SK-N-SH (cell line): Measurements from ENCODE around the gene EBP. TPM values are rescaled to one million over a fixed set of nuclear protein-coding genes. Genes with fewer than 3 reads are reported as not detected.

Source experiments
- CTCF ChIA-PET: fragments of 300-600, 350-600 bp; formaldehyde crosslinking; extraction: SDS; loops from one replicate; lab custom pipeline; 2021; lab: Yijun Ruan, JAX
- POLR2A ChIA-PET: fragments of 350-600 bp; sonication (Branson Sonifier 250); formaldehyde crosslinking; extraction: SDS; loops from one replicate; lab custom pipeline; 2020; ENCODE audit warnings: antibody characterized with exemption, inconsistent platforms; lab: Yijun Ruan, JAX
- DNase-seq: peaks from one replicate; pipeline ENCODE4 v3.0.0; 2012
- H2AFZ ChIP-seq: fragments of 200-600 bp; sonication (generic); 2 replicates; pipeline ENCODE4 v1.8.1; 2016; ENCODE audit warnings: antibody characterized with exemption, mild to moderate bottlenecking, low read depth
- H3F3A ChIP-seq: fragments of 200-600 bp; sonication (generic); replicated peaks from 2 replicates; pipeline ENCODE3; 2016; ENCODE audit warnings: antibody characterized with exemption, mild to moderate bottlenecking; ENCODE audit not compliant: insufficient read depth
- H3K27ac ChIP-seq, 2 experiments: fragments of 200-500 bp in 1 of 2; fragments of 200-600 bp in 1 of 2; sonication (Bioruptor generic) in 1 of 2; sonication (generic), shearing (Covaris generic) in 1 of 2; 2 replicates each; pipeline versions ENCODE4 v1.5.1 to v1.6.1; 2014 to 2016; ENCODE audit warnings: low read depth in 2 of 2, inconsistent platforms in 1 of 2, low read length in 1 of 2, mild to moderate bottlenecking in 1 of 2, mixed read lengths in 1 of 2
- H3K27me3 ChIP-seq: fragments of 200-600 bp; sonication (generic), shearing (Covaris generic); 2 replicates; pipeline ENCODE4 v1.6.1; 2016; ENCODE audit warnings: mixed run types; ENCODE audit not compliant: insufficient read depth
- H3K36me3 ChIP-seq, 2 experiments: fragments of 200-500 bp in 1 of 2; fragments of 200-600 bp in 1 of 2; sonication (Bioruptor generic) in 1 of 2; sonication (generic) in 1 of 2; replicated peaks in 1 of 2; 2 replicates each; pipeline versions ENCODE3 to v1.5.1; 2014 to 2016; ENCODE audit warnings: low read length in 1 of 2, mild to moderate bottlenecking in 1 of 2; ENCODE audit not compliant: insufficient read depth in 2 of 2, control insufficient read depth in 1 of 2
- H3K4me1 ChIP-seq, 2 experiments: fragments of 200-500 bp in 1 of 2; fragments of 200-600 bp in 1 of 2; sonication (Bioruptor generic) in 1 of 2; sonication (generic), shearing (Covaris generic) in 1 of 2; 2 replicates each; pipeline versions ENCODE4 v1.5.1 to v1.6.1; 2014 to 2016; ENCODE audit warnings: low read depth in 1 of 2, low read length in 1 of 2, mixed run types in 1 of 2; ENCODE audit not compliant: insufficient read depth in 2 of 2, control insufficient read depth in 1 of 2
- H3K4me2 ChIP-seq: fragments of 200-600 bp; sonication (generic), shearing (Covaris generic); 2 replicates; pipeline ENCODE4 v1.6.1; 2017; ENCODE audit warnings: mixed run types
- H3K4me3 ChIP-seq, 2 experiments: fragments of 200-500 bp in 1 of 2; fragments of 200-600 bp in 1 of 2; sonication (Bioruptor generic) in 1 of 2; sonication (generic), shearing (Covaris generic) in 1 of 2; 2 replicates each; pipeline versions ENCODE4 v1.5.1 to v1.8.1; 2014 to 2016; ENCODE audit warnings: low read depth in 2 of 2, inconsistent platforms in 1 of 2, low read length in 1 of 2, mild to moderate bottlenecking in 1 of 2, mixed read lengths in 1 of 2, moderate library complexity in 1 of 2
- H3K79me2 ChIP-seq: fragments of 200-600 bp; sonication (generic); 2 replicates; pipeline ENCODE4 v1.8.1; 2017; ENCODE audit warnings: mild to moderate bottlenecking; ENCODE audit not compliant: insufficient read depth
- H3K9ac ChIP-seq: fragments of 200-600 bp; sonication (generic); 2 replicates; pipeline ENCODE4 v1.6.1; 2017; ENCODE audit warnings: mixed run types
- H3K9me2 ChIP-seq: fragments of 200-600 bp; sonication (generic); 2 replicates; pipeline ENCODE4 v1.6.1; 2017; ENCODE audit warnings: mixed run types
- H3K9me3 ChIP-seq: fragments of 200-600 bp; sonication (generic); 2 replicates; pipeline ENCODE4 v1.6.1; 2017; ENCODE audit warnings: mixed run types, mild to moderate bottlenecking, moderate library complexity
- H4K20me1 ChIP-seq: fragments of 200-600 bp; sonication (generic); 2 replicates; pipeline ENCODE4 v1.6.1; 2017; ENCODE audit warnings: mild to moderate bottlenecking, mixed run types; ENCODE audit not compliant: insufficient read depth
- CHD2 ChIP-seq: fragments of 150-350 bp; IDR thresholded peaks from 2 replicates; pipeline ENCODE4 v1.6.1; 2018; ENCODE audit warnings: low read length; ENCODE audit not compliant: partially characterized antibody
- CTCF ChIP-seq: fragments of 200-600 bp; sonication (generic); IDR thresholded peaks from 2 replicates; pipeline ENCODE4 v1.6.1; 2017; ENCODE audit warnings: antibody characterized with exemption, mild to moderate bottlenecking, moderate library complexity
- EZH2phosphoT487 ChIP-seq: fragments of 200-600 bp; sonication (generic); IDR thresholded peaks from 2 replicates; pipeline ENCODE4 v1.6.1; 2017; ENCODE audit warnings: low read depth, mixed run types, mild to moderate bottlenecking, antibody characterized with exemption, moderate library complexity, borderline replicate concordance
- FOSL2 ChIP-seq: IDR thresholded peaks from 2 replicates; pipeline ENCODE4 v1.4.0; 2012; ENCODE audit warnings: low read depth, mild to moderate bottlenecking, moderate library complexity, borderline replicate concordance
- GATA2 ChIP-seq: sonication (generic); formaldehyde crosslinking; IDR thresholded peaks from 2 replicates; pipeline ENCODE4 v1.5.0; 2020; ENCODE audit warnings: mild to moderate bottlenecking, missing genetic modification reagents
- IRF3 ChIP-seq: fragments of 150-350 bp; IDR thresholded peaks from 2 replicates; pipeline ENCODE4 v1.6.1; 2016; ENCODE audit warnings: mild to moderate bottlenecking, low read depth, low read length
- JUND ChIP-seq: IDR thresholded peaks from 2 replicates; pipeline ENCODE4 v1.4.0; 2012
- MEF2A ChIP-seq: IDR thresholded peaks from 2 replicates; pipeline ENCODE4 v1.4.0; 2012; ENCODE audit warnings: low read depth, borderline replicate concordance
- NRF1 ChIP-seq: IDR thresholded peaks from 2 replicates; pipeline ENCODE4 v1.6.1; 2012; ENCODE audit warnings: low read depth, mild to moderate bottlenecking, low read length
- RAD21 ChIP-seq: IDR thresholded peaks from 2 replicates; pipeline ENCODE4 v1.6.1; 2012; ENCODE audit warnings: mild to moderate bottlenecking, low read length
- RXRA ChIP-seq: IDR thresholded peaks from 2 replicates; pipeline ENCODE4 v1.4.0; 2012; ENCODE audit warnings: low read depth, mild to moderate bottlenecking, borderline replicate concordance
- SIN3A ChIP-seq: IDR thresholded peaks from 2 replicates; pipeline ENCODE4 v1.6.1; 2012; ENCODE audit warnings: low read depth, mild to moderate bottlenecking, low read length, moderate library complexity, borderline replicate concordance
- SMC3 ChIP-seq: IDR thresholded peaks from 2 replicates; pipeline ENCODE4 v1.6.1; 2012; ENCODE audit warnings: low read depth, low read length, improper control_type of control experiment
- TAF1 ChIP-seq: IDR thresholded peaks from 2 replicates; pipeline ENCODE4 v1.6.1; 2012; ENCODE audit warnings: low read depth, mild to moderate bottlenecking, low read length, moderate library complexity, borderline replicate concordance
- WGBS: methylation state at CpG from one replicate; pipeline ENCODE4 v1.1.6; 2017; ENCODE audit warnings: low lambda C conversion rate; 5-methylcytosine and 5-hydroxymethylcytosine counted together
- polyA plus RNA-seq, 3 experiments: library from polyadenylated mRNA; depleted of rRNA; stranded (reverse); fragments of >200 nt; gene quantifications; 2 replicates each; pipeline ENCODE4 v1.2.3, GENCODE V29; 2012
- TF ChIP-seq, protein P1 (sequence below): IDR thresholded peaks from 2 replicates; pipeline ENCODE4 v1.6.1; 2012; ENCODE audit warnings: mild to moderate bottlenecking, low read depth, low read length, moderate library complexity
- TF ChIP-seq, protein P2 (sequence below): fragments of 150-350 bp; IDR thresholded peaks from 2 replicates; pipeline ENCODE4 v1.6.1; 2017; ENCODE audit warnings: antibody characterized with exemption, low read length, low read depth, borderline replicate concordance
- TF ChIP-seq, protein P3 (sequence below): IDR thresholded peaks from 2 replicates; pipeline ENCODE4 v1.4.0; 2012; ENCODE audit warnings: low read depth, borderline replicate concordance

The EBP gene
- polyA plus RNA-seq, 1 of the 3 experiments (the other 2 are of a cell fraction) = 30.2 TPM

- DNase-seq = no peak
- Histone ChIP-seq H3K27me3 (no peaks in the 10 kb centered on the region; the same call in 1 of the 2 replicates), H3K4me1 (no peaks in the 10 kb centered on the region), H3K4me2 (no peak overlapping the region), H3K4me3 (no peak overlapping the region), H3K9ac (no peak overlapping the region), H3K9me3 (no peaks in the 10 kb centered on the region), H3K36me3 (peaks cover 0 to 3% of the 10 kb centered on the region in 2 experiments), H3K9me2 (no peaks in the 10 kb centered on the region), H3K79me2 (no peaks in the 10 kb centered on the region), H4K20me1 (no peaks in the 10 kb centered on the region), H3K27ac (no peak overlapping the region), H2AFZ (no peak overlapping the region), H3F3A (peaks cover 7% of the 10 kb centered on the region)
- POLR2A ChIA-PET = no interaction called here
- TF ChIP-seq FOSL2 = no peak
- TF ChIP-seq RAD21 = no peak
- TF ChIP-seq IRF3 = no peak
- TF ChIP-seq RXRA = no peak
- TF ChIP-seq, protein P1, sequence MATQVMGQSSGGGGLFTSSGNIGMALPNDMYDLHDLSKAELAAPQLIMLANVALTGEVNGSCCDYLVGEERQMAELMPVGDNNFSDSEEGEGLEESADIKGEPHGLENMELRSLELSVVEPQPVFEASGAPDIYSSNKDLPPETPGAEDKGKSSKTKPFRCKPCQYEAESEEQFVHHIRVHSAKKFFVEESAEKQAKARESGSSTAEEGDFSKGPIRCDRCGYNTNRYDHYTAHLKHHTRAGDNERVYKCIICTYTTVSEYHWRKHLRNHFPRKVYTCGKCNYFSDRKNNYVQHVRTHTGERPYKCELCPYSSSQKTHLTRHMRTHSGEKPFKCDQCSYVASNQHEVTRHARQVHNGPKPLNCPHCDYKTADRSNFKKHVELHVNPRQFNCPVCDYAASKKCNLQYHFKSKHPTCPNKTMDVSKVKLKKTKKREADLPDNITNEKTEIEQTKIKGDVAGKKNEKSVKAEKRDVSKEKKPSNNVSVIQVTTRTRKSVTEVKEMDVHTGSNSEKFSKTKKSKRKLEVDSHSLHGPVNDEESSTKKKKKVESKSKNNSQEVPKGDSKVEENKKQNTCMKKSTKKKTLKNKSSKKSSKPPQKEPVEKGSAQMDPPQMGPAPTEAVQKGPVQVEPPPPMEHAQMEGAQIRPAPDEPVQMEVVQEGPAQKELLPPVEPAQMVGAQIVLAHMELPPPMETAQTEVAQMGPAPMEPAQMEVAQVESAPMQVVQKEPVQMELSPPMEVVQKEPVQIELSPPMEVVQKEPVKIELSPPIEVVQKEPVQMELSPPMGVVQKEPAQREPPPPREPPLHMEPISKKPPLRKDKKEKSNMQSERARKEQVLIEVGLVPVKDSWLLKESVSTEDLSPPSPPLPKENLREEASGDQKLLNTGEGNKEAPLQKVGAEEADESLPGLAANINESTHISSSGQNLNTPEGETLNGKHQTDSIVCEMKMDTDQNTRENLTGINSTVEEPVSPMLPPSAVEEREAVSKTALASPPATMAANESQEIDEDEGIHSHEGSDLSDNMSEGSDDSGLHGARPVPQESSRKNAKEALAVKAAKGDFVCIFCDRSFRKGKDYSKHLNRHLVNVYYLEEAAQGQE = no peak
- TF ChIP-seq SMC3 = no peak
- TF ChIP-seq NRF1 = no peak
- CTCF ChIA-PET = no interaction called here
- 74% methylated on average over 19 of the region's 24 CpGs for WGBS
Measured at GRCh38 chrX:48559636-48560035, 38.0 kb downstream of the EBP start.

- no peak for DNase-seq
- no peak overlapping the region for H3K4me3 ChIP-seq
- H3K4me1 ChIP-seq = no peaks in the 10 kb centered on the region
- H3K9me3 ChIP-seq = no peaks in the 10 kb centered on the region
- no peak overlapping the region for H3K4me2 ChIP-seq
- H3K36me3 ChIP-seq = peaks cover 0 to 3% of the 10 kb centered on the region in 2 experiments
- CTCF ChIA-PET = no interaction called here
- TF ChIP-seq JUND (no peak), CHD2 (no peak), GATA2 (CRISPR knock-in tag) (no peak), SIN3A (no peak), MEF2A (no peak), FOSL2 (no peak), NRF1 (no peak), RAD21 (no peak), RXRA (no peak), SMC3 (no peak), CTCF (no peak), TAF1 (no peak), EZH2phosphoT487 (no peak)
- TF ChIP-seq, protein P2, sequence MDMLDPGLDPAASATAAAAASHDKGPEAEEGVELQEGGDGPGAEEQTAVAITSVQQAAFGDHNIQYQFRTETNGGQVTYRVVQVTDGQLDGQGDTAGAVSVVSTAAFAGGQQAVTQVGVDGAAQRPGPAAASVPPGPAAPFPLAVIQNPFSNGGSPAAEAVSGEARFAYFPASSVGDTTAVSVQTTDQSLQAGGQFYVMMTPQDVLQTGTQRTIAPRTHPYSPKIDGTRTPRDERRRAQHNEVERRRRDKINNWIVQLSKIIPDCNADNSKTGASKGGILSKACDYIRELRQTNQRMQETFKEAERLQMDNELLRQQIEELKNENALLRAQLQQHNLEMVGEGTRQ = no peak
- TF ChIP-seq, protein P3, sequence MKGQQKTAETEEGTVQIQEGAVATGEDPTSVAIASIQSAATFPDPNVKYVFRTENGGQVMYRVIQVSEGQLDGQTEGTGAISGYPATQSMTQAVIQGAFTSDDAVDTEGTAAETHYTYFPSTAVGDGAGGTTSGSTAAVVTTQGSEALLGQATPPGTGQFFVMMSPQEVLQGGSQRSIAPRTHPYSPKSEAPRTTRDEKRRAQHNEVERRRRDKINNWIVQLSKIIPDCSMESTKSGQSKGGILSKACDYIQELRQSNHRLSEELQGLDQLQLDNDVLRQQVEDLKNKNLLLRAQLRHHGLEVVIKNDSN = no peak
- no peak overlapping the region for H3K9ac ChIP-seq
- no peaks in the 10 kb centered on the region for H4K20me1 ChIP-seq
- no peak overlapping the region for H3K27ac ChIP-seq
- no peaks in the 10 kb centered on the region for H3K9me2 ChIP-seq
- H3K27me3 ChIP-seq = no peaks in the 10 kb centered on the region; the same call in 1 of the 2 replicates
- 52% methylated on average over 11 of the region's 14 CpGs for WGBS
- no peak overlapping the region for H2AFZ ChIP-seq
- H3F3A ChIP-seq = peaks cover 6% of the 10 kb centered on the region
- POLR2A ChIA-PET = no interaction called here
- no peaks in the 10 kb centered on the region for H3K79me2 ChIP-seq
Measured at GRCh38 chrX:48560056-48560455, 38.4 kb downstream of the EBP start.
